GM13977 (cell line): ENCODE data around the gene NCF2.

Source experiments
- DNase-seq: peaks from one replicate; pipeline ENCODE4 v3.0.0; 2012; ENCODE audit warnings: low spot score
- in situ Hi-C: fragments of 300-500 bp; cut with MboI; formaldehyde crosslinking; loops from one replicate; pipeline ENCODE4 v1.12.0; 2022; ENCODE audit warnings: low sequenced_read_pairs, low pct_unique_long_range_greater_than_20kb, mixed read lengths, inconsistent platforms; ENCODE audit not compliant: unreplicated experiment
- TF ChIP-seq, protein P1 (sequence below): IDR thresholded peaks from 2 replicates; pipeline ENCODE4 v1.5.1; 2012; ENCODE audit warnings: mild to moderate bottlenecking, control low read depth; ENCODE audit not compliant: insufficient read depth; ENCODE audit errors: extremely low read depth, missing control alignments

The NCF2 gene

DNA sequence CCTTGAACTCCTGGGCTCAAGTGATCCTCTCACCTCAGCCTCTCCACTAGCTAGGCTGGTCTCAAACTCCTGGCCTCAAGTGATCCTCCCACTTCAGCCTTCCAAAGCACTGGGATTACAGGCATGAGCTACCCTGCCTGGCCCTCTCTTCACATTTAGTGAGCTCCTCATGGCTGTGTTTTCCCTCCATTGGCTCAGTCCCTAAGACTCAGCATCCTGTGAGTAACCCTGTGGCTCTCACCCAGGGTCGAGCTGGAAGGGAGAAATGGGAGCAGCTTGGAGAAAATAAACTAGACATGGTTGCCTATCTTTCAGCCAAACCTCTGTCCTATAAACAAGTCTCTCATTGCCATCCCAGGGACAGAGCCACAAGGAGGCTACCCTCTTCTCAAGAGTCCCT is 17.5 kb downstream of the NCF2 start:
- in situ Hi-C loops: no loop called here
- DNase-seq: no peak
- TF ChIP-seq, protein P1, sequence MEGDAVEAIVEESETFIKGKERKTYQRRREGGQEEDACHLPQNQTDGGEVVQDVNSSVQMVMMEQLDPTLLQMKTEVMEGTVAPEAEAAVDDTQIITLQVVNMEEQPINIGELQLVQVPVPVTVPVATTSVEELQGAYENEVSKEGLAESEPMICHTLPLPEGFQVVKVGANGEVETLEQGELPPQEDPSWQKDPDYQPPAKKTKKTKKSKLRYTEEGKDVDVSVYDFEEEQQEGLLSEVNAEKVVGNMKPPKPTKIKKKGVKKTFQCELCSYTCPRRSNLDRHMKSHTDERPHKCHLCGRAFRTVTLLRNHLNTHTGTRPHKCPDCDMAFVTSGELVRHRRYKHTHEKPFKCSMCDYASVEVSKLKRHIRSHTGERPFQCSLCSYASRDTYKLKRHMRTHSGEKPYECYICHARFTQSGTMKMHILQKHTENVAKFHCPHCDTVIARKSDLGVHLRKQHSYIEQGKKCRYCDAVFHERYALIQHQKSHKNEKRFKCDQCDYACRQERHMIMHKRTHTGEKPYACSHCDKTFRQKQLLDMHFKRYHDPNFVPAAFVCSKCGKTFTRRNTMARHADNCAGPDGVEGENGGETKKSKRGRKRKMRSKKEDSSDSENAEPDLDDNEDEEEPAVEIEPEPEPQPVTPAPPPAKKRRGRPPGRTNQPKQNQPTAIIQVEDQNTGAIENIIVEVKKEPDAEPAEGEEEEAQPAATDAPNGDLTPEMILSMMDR: no peak

GRCh38 chr1:183571678-183572268 is 18.5 kb downstream of the NCF2 start:
- TF ChIP-seq, protein P1: no peak
- no peak for DNase-seq
- in situ Hi-C loops: no loop called here

DNA sequence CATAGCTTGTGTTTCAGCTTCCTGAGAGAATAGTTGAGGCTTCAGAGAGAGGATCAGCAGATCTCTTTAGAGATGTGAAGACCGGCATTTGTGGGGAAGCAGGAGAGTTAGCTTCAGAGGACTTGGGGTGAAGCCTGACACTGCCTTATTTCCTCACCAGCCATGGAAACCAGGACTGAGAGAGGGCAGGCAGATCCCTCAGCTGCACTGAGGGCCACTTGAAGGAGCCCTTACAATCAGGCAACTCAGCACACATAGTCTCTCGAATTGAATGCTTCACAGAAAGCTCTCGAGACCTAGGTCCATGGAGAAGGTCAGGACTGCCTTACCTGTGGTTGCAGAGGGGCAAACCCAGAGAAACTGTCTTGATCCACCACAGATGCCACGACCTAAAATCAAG is 19.8 kb downstream of the NCF2 start:
- in situ Hi-C loops: no loop called here
- DNase-seq: no peak
- TF ChIP-seq, protein P1: no peak

DNA sequence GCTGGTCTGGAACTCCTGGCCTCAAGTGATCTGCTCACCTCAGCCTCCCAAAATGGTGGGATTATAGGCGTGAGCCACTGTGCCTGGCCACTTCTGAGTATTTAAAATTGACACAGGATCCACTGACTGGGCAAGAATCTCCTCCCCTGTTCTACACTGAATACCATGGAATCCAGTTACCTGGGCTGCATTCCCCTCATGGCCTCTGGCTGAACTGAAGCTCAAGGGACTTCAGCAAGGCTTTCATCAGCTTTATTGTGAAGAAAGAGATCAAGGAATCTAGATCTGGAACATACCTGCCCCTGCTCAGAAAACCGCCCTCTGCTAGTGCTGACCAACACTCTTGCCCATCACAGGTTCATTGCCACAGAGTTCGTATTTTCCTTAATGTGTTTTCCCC is 20.5 kb downstream of the NCF2 start:
- TF ChIP-seq, protein P1: no peak

DNA sequence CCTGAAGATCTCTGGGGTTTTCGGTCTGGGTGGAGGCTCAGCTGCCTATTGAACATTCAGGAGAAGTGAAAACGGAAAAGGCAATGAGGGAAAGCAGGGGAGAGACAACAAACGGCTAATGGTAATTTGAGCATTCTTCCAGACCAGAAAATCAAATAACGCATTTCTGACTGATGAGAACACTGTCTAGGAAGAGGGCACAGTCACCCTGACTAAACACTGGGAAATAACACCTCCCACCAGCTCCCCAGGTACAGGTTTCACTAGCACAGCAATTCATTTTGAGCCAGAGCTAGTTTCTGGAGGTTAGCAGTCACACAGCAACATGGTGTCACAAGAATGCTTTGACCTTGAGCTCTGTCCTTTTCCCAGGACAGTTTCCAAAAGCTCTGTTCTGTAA is 21.1 kb downstream of the NCF2 start:
- DNase-seq: no peak
- TF ChIP-seq, protein P1: no peak
- in situ Hi-C loops: no loop called here

More for the DNA sequence above, 20.5 kb downstream of the NCF2 start:
- in situ Hi-C loops: no loop called here
- DNase-seq: no peak

GRCh38 chr1:183568176-183569021 is 21.9 kb downstream of the NCF2 start:
- in situ Hi-C loops: no loop called here
- no peak for DNase-seq
- TF ChIP-seq, protein P1: no peak
